Measurements from ENCODE around the gene RBM15.

RBM15 gene, protein sequence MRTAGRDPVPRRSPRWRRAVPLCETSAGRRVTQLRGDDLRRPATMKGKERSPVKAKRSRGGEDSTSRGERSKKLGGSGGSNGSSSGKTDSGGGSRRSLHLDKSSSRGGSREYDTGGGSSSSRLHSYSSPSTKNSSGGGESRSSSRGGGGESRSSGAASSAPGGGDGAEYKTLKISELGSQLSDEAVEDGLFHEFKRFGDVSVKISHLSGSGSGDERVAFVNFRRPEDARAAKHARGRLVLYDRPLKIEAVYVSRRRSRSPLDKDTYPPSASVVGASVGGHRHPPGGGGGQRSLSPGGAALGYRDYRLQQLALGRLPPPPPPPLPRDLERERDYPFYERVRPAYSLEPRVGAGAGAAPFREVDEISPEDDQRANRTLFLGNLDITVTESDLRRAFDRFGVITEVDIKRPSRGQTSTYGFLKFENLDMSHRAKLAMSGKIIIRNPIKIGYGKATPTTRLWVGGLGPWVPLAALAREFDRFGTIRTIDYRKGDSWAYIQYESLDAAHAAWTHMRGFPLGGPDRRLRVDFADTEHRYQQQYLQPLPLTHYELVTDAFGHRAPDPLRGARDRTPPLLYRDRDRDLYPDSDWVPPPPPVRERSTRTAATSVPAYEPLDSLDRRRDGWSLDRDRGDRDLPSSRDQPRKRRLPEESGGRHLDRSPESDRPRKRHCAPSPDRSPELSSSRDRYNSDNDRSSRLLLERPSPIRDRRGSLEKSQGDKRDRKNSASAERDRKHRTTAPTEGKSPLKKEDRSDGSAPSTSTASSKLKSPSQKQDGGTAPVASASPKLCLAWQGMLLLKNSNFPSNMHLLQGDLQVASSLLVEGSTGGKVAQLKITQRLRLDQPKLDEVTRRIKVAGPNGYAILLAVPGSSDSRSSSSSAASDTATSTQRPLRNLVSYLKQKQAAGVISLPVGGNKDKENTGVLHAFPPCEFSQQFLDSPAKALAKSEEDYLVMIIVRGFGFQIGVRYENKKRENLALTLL

DNA sequence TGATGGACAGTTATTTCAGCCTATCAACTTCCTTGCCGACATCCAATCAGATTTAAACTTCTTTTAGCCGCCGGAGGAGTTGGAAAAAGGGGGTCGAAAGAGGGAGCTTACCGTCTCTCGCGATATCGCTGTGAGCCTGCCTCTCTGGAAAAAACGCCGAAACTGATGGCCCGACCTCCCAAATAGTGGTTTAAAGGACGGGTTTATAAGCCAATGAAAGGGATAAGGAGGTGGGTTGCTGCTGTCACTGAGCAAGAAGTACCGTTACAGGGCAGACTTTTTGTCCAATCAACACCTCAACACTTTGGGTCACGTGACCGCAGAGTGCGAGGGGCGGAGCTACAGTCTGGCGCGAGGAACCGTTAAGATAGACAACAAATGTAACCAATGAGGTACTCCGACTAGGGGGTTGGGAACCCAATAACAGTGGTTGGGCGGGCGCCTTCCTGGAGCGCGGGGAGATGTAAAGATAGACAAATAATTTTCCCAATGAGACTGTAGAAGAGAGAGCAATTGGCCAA is at the start of gene RBM15:
TSS of gene RBM15 (plus strand) at position 492 of the 521 bp plus-strand sequence. CDS start at position 521, 29 bp downstream.
- peak; percentile 79 to 82 for ATAC-seq

DNA sequence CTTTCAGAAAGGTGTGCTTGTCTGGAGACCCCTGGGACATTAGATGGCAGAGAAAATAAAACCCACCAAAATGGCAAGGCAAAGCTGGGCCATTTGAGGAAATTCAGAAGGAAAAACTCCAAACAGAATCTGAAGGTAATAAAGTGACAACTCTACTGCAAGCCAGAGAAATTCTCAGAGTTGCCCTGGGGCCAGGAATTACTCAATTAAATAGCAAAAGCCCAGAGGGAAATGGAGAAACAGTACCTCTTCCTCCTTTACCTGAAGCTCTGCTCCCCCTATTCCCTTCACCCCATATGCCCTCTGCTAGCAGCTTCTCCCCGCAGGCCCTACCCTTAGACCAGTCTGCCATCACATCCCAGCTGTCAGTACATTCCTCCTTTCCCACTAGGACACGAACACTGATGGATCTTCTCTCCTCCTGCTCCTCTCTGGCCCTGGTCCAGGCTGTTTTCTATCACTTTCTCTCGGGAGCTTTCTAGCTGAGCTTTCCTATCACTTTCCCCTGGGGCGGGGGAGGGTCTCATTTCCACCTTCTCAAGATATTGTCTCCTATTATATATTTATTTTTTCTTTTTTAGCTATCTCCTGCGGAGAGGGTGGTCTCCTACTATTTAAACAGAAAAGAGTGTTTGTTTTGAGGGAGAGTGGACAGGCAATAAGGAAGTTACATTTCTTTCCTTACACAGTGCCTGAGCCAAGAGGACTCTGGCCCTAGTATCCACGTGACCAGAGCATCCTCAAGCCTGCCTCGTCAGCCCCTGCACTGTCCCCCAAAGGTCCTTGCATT is 47.7 kb upstream of the RBM15 start:
- no peak for ATAC-seq

DNA sequence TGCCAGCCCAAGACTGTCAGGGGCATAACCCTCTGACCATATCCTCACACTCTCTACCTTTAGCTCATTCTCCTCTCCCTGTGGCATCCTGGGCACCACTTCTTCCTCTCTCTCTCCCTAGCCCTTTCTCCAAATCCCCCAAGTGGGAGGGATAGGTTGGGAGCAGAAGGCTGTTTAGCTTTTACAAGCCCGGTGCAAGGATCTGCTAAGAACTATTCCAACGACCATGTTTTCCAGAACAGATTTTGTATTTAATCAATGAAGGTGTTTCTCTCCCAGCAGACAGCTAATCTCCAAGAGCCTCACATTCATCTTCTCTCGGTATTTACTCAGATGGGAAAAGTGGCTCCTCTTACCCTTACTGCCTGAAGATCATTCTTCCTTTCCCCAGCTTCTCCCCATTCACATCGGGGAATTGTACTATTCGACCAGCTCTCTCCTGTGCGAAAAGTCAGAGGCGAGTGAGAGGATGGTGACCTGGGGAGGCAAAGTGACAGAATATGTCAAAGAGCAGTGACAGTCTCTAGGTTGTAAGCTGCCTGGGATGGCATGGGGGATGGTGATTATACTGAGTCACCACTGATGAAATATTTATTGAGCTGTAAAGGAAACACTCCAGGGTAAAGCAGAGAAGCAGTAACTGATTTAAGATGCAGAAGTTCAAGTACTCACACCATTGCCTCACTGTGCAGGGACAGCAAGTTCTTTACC is 47.0 kb upstream of the RBM15 start:
- no peak for ATAC-seq

DNA sequence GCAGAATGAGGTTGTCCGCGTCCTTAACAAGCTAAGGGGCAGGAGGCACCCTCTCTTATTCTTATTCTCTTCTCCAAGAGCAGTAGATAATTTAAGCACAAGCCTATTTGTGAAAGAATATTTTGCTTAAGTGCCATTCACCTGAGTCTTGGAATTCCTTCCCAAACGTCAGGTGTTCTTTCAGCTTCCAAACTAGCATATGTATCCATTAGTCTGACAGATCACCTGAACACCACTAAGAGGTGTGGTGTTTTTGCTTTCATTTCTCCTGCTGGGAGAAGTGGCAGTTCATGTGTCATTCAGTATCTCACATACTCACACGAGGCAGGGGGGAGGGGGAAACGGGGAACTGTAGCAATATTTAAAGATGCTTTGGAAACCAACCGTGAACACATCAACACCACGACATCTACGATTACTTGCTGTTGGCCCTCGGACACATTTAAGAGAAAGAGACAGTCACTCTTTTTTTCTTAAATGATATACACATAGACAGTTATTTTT is 45.5 kb upstream of the RBM15 start:
- no peak for ATAC-seq

DNA sequence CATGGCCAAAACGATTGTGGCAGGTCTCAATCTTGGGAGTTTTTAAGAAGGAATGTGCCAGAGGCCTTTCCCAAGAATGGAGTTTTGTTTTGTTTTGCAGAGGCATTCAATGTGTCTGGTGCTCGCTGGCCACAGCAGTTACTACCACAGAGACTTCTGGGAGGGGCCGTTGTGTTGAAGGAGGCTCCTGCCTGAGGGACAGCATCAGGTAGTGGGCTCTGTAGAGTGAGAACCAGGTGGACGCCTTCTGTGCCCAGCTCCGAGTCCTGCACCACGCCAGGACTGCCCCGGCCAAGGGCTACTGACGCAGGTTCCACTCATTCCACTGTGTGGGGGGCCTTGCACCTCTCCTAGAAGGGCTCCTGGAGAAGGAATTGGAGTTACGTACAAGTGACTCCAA is 44.9 kb upstream of the RBM15 start:
- ATAC-seq, result no peak

DNA sequence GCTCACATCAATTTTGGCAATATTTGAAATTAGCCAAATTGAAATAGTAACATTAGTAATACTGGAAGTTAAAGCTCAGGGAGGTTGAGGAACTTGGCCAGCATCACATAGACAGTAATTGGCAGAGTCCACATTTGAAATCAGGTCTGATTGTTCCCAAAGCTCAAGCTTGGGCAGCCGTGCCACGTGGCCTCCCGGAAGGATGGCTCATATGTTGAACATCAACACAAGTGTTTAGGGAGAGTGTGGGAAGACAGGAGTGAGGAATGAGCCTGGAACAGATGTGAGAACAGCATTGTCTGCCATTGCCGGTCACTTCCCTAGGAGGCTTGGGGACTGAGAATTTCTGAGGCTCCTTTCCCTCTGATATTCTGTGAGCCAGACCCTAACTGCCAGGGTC is 40.2 kb upstream of the RBM15 start:
- ATAC-seq, result no peak

DNA sequence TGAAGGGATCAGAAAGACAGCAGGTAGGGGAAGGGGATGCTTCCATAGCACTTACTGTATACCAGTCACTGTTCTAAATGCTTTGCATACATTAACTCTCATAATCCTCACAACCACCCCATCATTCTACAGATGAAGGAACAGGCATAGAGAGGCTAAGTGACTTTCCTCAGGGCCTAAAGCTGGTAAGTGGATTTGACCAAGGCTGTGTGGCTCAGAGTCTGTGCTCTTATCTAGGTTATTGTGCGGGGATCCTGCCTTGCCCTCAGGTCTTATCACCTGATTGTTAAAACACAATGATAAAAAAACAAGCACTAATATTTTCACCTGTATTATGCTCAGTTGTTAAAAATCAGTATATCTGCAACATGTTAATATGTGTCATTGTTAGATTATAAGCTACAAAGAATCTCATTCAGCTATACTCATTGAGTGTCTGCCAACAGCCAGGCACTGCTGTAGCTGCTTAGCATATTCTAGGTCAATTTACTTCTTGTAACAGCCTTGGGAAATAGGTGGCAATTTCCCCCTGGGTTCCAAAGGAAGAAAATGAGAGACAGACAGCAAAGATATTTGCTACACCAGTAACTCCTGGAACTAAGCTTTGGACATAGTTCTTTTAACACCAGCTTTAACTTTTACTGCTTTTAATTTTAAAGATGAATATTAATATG is 38.6 kb upstream of the RBM15 start:
- ATAC-seq, result no peak

DNA sequence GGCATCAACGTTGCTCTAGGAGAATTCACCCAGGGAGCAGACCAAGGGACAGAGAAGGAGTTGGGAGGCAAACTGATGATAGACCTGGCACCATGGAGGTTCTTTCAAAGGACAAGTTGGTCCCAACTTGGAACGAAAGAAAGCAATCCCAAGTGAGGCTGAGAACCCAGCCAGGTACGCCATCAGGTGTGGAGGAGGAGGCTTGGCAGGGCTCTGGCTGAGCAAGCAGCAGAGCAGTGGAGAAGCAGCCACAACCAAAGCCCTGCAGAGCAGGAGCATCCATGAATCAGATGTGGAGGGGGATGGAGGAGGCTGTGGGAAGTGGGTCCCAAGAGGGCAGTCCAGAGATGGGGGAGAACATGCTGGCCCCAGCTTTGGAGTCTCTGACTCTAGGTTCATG is 36.3 kb upstream of the RBM15 start:
- ATAC-seq, result no peak

DNA sequence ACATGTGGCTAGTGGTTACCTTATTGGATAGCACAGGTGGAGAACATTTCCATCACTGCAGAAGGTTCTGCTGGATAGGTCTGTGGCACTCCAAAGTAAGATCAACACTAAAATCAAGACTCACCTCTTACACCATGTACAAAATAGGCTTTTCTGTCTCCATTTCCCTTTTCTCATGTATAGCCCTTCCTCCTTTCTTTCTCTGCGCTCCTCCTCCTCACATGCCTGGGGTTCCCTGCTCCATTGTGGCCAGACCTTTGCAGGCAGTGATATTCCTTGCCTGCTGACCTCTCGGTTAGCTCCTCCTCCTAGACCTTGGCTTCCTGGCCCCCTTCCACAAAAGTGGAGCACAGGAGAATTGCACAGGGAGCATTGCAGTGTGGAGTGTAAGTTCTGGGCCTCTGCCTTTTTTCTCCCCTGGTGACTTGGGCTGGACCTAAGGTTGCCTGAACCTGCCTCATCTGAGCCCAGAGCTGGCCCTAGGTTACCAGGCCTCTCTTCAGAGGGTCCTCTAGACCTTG is 33.2 kb upstream of the RBM15 start:
- no peak for ATAC-seq

DNA sequence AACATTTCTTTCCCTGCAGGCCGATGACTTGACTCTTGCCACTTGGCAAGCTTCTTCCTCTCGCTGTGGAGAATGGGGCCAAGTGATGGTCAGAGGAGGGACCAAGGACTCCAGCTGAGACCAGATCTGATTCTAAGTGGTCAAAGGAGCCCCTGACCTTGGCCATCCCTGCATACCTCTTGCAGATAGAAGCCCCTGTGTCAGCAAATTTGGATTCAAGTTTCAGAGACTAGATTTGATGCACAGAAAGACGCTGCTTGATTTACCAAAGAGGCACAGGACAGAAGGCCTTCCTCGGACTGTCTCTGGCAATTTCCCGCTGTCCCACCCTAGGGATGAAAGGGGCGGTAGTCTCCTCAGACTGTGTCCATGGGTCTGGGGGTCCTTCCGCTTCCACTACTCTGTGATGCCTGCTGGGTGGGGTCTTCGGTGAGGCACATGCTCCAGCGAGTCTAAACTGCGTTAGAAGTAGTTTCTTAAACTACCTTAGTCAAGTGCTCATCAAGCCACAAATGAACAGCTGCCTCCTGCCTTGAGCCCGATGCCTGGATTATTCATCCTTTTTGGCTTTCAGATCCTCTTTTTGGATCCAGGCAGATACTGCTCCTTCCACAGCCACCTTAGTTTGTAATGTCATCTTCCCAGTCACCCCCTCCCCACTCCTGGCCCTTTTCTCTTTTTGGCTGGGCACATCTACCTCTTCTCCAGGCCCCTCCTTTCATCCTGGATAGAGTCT is 31.8 kb upstream of the RBM15 start:
- no peak for ATAC-seq

DNA sequence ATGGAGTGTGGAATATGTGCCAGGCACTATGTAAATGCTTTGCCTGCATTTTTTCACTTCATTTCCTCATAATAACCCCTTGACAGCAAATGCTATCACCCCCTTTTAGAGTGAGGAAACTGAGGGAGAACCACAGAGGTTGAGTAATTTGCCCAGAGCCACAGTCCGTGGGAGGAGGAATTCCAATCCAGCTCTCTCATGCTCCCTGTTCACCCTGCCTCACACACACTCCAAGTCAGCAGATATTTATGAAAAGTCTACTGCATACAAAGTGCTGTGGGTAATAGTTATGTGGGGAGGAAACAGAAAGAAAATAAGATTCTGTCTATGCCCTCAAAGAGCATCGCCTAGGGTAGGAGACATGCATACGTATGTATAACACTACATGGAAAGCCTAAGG is 30.9 kb upstream of the RBM15 start:
- ATAC-seq, result no peak

DNA sequence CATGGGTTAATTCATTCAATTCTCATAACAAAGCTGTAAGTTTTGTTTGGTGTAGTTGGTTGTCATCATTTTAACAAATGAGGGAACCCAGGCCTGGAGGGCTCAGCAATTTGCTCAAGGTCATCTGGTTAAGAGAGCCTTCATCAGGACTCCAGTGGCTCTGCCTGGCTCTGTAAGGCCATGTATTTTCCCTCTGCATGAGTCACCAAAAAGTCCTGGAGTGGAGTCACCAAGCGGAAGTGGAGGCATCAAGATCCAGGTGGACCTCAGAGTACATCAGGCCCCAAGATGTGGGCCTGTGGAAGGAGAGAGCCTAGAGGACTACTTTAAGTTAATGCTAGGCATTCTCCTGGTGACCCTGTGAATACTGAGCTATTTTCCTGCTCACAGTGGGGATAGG is 30.0 kb upstream of the RBM15 start:
- ATAC-seq, result no peak

DNA sequence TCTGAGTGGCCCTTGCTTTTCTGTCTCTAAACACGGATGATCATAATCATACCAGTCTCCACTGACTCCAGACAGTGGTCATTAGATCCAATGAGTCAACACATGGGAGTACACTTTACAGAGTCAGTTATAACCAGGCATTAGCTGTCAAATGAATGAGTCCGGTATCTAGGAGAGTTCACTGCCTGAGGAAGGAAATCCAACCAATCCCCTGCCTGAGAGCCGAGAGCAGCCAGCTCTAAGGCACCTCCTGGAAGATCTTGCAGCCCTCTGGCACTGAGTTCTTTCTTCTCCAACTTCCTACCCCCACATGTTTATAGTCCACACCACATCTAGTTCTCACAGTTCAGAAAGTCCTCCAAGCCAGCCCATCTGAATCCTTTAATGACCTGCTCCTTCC is 29.4 kb upstream of the RBM15 start:
- no peak for ATAC-seq

DNA sequence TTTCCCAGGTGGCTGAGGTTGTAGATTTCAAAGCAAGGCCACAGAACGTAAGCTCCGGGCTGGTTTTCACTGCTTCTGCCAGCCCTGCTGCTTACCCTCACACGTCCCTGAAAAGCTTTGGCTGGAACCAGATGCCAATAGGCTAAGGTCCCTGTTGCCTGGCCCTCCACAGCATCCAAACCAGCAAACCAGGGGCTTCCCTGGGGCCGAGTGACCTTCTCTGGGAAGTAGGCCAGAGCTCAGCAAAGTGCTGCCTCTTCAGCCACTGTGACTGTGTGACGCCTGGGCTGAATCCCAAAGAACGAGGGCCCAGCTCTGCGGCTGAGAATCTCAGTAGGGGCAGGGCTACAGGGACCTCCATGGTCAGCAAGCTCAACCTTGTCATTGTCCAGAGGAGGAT is 28.9 kb upstream of the RBM15 start:
- ATAC-seq, result no peak

DNA sequence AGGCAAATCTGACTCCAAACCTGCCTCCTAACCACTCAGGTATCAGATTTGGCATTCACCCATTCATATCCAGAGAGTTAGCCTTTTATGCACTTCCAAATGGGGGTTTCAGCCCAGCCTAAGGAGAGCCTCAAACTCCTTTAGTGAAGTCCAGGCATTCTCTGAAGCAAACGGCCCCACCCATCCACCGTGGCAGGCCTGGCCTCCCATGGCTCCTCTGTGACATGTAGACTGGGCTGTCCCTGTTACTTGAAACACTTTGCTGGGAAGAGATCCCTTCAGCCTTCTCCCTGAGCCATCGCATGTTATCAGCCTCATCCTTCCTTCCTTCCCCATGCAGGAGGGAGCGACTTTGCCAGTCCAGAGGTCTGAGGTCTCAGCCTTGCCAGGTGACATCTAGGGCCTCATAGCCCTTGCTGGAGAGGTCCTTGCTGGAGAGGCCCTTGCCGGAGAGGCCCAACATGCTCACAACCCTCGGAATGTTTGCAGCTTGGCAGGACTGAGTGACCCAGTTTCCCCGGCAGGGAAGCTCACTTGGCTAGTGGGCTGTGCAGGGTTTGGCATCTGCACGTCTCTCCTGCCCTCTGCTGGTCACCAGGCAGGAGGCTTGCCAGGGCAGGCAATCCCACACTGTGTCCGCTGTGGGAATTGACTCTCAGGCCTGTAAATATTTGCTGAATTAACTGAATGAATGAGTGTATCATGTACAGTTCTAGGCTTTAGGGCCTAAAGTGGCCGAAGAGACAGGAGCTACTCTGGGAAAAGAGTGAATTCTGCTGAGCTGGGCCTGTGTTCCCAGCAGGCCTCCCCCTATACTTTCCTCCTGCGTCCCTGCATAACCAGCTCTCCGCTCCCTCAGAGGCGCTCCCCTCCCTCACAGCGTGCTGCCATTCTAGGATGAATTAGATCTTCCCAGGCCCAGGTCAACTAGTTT is 26.7 kb upstream of the RBM15 start:
- ATAC-seq, result peak; percentile 88 to 96

DNA sequence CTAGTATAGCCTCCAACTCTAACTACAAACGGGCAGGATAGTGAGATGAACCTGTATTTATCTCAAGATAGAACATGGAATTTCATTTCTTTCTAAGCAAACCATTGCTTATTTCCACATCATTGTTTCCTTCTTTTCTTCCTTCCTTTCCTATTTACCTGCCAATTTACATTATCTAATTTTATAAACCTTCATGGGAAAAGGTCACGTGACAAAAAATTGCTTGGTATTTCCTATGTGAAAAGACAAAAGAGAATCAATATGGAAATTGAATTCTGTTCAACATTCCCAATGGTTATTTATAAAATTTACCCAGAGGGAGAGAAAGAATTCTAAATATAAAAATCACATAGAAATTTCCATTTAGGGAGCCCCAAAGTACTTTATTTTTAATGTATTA is 22.4 kb upstream of the RBM15 start:
- no peak for ATAC-seq

DNA sequence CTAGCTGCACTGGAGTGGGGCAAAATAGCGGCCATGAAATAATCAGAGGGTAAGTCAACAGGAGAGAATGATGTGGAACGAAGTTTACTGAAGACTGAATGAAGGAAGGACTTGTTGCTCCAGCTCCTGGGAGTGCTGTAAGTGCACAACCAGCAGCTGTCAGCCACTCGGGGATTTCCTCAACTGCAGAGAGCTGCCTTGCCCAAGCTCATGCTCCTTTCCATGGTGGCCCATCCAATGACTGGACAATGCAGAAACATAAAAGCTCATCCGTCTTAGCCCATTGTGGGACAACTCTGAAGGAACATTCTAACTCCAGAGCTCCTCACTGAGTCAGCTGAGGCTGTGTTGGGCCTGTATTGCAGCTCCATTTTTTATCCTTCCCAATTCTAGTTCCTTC is 21.1 kb upstream of the RBM15 start:
- no peak for ATAC-seq

DNA sequence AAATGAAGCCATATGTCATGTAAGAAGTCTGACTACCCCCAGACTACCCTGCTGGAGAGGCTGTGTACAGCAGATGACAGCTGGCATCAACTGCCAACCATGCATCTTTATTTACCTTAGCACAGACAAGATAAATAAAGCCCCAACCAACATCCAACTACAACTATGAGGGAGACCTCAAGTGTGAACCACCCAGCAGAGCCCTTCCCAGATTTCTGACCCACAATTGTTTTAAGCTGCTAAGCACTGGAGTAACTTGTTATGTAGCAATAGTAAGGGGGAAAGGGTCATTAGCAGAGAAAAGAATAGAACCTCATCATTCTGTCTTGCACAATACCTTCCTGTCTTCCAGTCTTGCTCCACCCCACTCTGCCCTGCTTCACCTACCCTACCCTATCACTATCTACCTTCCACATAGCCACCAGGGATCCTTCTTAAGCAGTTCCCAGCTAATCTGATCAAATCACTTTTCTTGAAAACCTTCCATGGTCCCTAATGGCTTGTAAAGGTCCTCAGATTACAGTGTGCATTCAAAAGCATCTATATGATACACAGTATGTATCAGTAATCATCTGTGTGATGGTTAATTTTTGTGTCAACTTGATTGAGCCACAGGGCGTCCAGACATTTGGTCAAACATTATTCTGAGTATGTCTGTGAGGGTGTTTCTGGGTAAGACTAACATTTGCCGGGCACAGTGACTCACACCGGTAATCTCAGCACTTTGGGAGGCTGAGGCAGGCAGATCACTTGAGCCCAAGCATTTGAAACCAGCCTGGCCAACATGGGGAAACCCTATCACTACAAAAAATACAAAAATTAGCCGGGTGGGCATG is 19.6 kb upstream of the RBM15 start:
- no peak for ATAC-seq
